PC-3 (cell line): ENCODE measurements around the gene TGFB3. TPM values are rescaled to one million over a fixed set of nuclear protein-coding genes. Genes with fewer than 3 reads are reported as not detected.

Experiments
- ATAC-seq: fragments of 200-7000 bp; cut with Tn5 transposase; 2 replicates; pipeline ENCODE4 v1.9.1; 2020; ENCODE audit warnings: mild to moderate bottlenecking, moderate library complexity
- BruUV-seq: library from RNA; stranded (reverse); fragments of 400-500 nt; replicated peaks from 2 replicates; lab custom pipeline; 2021; lab: Mats Ljungman, UMichigan
- CTCF ChIA-PET: fragments of 300-600 bp; sonication (Branson Sonifier 250); formaldehyde crosslinking; loops from one replicate; lab custom pipeline; 2022; ENCODE audit warnings: antibody characterized with exemption; lab: Charles Lee
- POLR2A ChIA-PET: fragments of 300-600 bp; sonication (Branson Sonifier 250); formaldehyde crosslinking; loops from one replicate; lab custom pipeline; 2022; ENCODE audit warnings: antibody characterized with exemption; ENCODE audit not compliant: unreplicated experiment; lab: Charles Lee
- DNase-seq: peaks from one replicate; pipeline ENCODE4 v3.0.0-alpha.2; 2015
- H2AFZ ChIP-seq: fragments of 300-600 bp; sonication (generic); 2 replicates; pipeline ENCODE4 v1.6.0; 2016; ENCODE audit warnings: antibody characterized with exemption, low read length
- H3F3A ChIP-seq: fragments of 300-600 bp; sonication (generic); one replicate; pipeline ENCODE4 v1.6.0; 2017; ENCODE audit warnings: antibody characterized with exemption, low read length, control low read depth, mild to moderate bottlenecking; ENCODE audit not compliant: unreplicated experiment
- H3K27ac ChIP-seq: fragments of 300-600 bp; sonication (generic); 2 replicates; pipeline ENCODE4 v1.5.1; 2016; ENCODE audit warnings: mild to moderate bottlenecking, low read length
- H3K27me3 ChIP-seq: fragments of 300-600 bp; sonication (generic); 2 replicates; pipeline ENCODE4 v1.6.1; 2016; ENCODE audit warnings: low read length, mixed read lengths
- H3K36me3 ChIP-seq: fragments of 300-600 bp; sonication (generic); 2 replicates; pipeline ENCODE4 v1.6.1; 2016; ENCODE audit warnings: low read depth, mixed run types, low read length, mixed read lengths
- H3K4me1 ChIP-seq: fragments of 300-600 bp; sonication (generic); 2 replicates; pipeline ENCODE4 v1.5.1; 2016; ENCODE audit warnings: low read length; ENCODE audit not compliant: insufficient read depth
- H3K4me2 ChIP-seq: fragments of 300-600 bp; sonication (generic); 2 replicates; pipeline ENCODE4 v1.6.0; 2016; ENCODE audit warnings: low read length
- H3K4me3 ChIP-seq: fragments of 300-600 bp; sonication (generic); 2 replicates; pipeline ENCODE4 v1.5.1; 2016; ENCODE audit warnings: mild to moderate bottlenecking, low read length, mixed read lengths
- H3K79me2 ChIP-seq: fragments of 300-600 bp; sonication (generic); 2 replicates; pipeline ENCODE4 v1.6.1; 2017; ENCODE audit warnings: low read length, mixed read lengths
- H3K9ac ChIP-seq: fragments of 300-600 bp; sonication (generic); 2 replicates; pipeline ENCODE4 v1.6.0; 2016; ENCODE audit warnings: mild to moderate bottlenecking, low read length
- H3K9me2 ChIP-seq: fragments of 300-600 bp; sonication (generic); replicated peaks from 2 replicates; pipeline ENCODE4 v1.6.1; 2016; ENCODE audit warnings: mixed run types, low read length, mixed read lengths
- H3K9me3 ChIP-seq: fragments of 300-600 bp; sonication (generic); 2 replicates; pipeline ENCODE4 v1.6.1; 2016; ENCODE audit warnings: low read length, mixed read lengths
- H4K20me1 ChIP-seq: fragments of 300-600 bp; sonication (generic); 2 replicates; pipeline ENCODE4 v1.6.1; 2016; ENCODE audit warnings: low read length, mixed read lengths
- EZH2 ChIP-seq: fragments of 300-600 bp; sonication (generic); IDR thresholded peaks from one replicate; pipeline ENCODE4 v1.6.1; 2017; ENCODE audit warnings: antibody characterized with exemption, mild to moderate bottlenecking, low read length; ENCODE audit not compliant: unreplicated experiment
- EZH2phosphoT487 ChIP-seq: fragments of 300-600 bp; sonication (generic); IDR thresholded peaks from 2 replicates; pipeline ENCODE4 v1.6.1; 2018; ENCODE audit warnings: mild to moderate bottlenecking, antibody characterized with exemption, low read length, borderline replicate concordance
- intact Hi-C: fragments of 100-400 bp; cut with micrococcal nuclease; formaldehyde crosslinking; loops from 2 replicates; pipeline ENCODE4 v1.9.0; 2023
- total RNA-seq: library from RNA; depleted of rRNA; stranded (reverse); fragments of >200 nt; gene quantifications from 2 replicates; pipeline ENCODE4 v1.2.3, GENCODE V29; 2014
- TF ChIP-seq, protein P1 (sequence below): fragments of 300-600 bp; sonication (generic); conservative IDR thresholded peaks from 2 replicates; pipeline ENCODE4 v1.5.1; 2017; ENCODE audit warnings: antibody characterized with exemption, low read depth, mild to moderate bottlenecking, low read length

Gene TGFB3
- total RNA-seq, 1 experiment from 2014 or later: 10.2 TPM

DNA sequence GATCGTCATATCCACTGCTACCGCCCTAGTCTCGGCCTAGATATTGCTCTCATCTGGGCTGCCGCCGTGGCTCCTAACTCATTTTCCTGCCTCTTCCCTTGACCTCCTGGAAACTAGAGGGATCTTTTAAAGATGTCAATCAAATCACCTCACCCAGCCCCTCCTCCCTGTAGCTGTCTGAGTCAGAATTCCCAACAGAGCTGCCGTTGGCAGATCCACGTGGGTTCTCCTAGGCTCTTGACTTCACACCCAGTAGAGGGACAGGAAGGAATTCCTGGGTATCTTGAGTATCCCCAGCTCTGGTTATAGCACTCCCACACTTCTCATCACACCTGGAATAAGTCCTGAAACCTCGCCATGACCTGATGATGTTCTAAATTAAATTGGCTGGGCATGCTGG is 11.9 kb downstream of the TGFB3 start:
- H3K36me3 ChIP-seq: no peaks in the 10 kb centered on the region
- intact Hi-C loops: no loop called here
- no peaks in the 10 kb centered on the region for H3F3A ChIP-seq
- DNase-seq (peak; percentile 22), ATAC-seq (no peak)
- H3K4me2 ChIP-seq: no peak overlapping the region
- no peak overlapping the region for H3K27ac ChIP-seq
- H3K4me3 ChIP-seq: no peak overlapping the region
- no peaks in the 10 kb centered on the region for H3K4me1 ChIP-seq
- no peaks in the 10 kb centered on the region for H3K9me3 ChIP-seq
- no peak overlapping the region for H3K9ac ChIP-seq
- ChIA-PET POLR2A (no interaction called here), CTCF (no interaction called here)
- TF ChIP-seq EZH2 (no peak), EZH2phosphoT487 (no peak)
- TF ChIP-seq, protein P1, sequence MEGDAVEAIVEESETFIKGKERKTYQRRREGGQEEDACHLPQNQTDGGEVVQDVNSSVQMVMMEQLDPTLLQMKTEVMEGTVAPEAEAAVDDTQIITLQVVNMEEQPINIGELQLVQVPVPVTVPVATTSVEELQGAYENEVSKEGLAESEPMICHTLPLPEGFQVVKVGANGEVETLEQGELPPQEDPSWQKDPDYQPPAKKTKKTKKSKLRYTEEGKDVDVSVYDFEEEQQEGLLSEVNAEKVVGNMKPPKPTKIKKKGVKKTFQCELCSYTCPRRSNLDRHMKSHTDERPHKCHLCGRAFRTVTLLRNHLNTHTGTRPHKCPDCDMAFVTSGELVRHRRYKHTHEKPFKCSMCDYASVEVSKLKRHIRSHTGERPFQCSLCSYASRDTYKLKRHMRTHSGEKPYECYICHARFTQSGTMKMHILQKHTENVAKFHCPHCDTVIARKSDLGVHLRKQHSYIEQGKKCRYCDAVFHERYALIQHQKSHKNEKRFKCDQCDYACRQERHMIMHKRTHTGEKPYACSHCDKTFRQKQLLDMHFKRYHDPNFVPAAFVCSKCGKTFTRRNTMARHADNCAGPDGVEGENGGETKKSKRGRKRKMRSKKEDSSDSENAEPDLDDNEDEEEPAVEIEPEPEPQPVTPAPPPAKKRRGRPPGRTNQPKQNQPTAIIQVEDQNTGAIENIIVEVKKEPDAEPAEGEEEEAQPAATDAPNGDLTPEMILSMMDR: no peak
- no peaks in the 10 kb centered on the region for H3K79me2 ChIP-seq
- no TSS peak for BruUV-seq
- no peak overlapping the region for H2AFZ ChIP-seq
- H4K20me1 ChIP-seq: no peaks in the 10 kb centered on the region
- H3K27me3 ChIP-seq: no peaks in the 10 kb centered on the region
- no peaks in the 10 kb centered on the region for H3K9me2 ChIP-seq

DNA sequence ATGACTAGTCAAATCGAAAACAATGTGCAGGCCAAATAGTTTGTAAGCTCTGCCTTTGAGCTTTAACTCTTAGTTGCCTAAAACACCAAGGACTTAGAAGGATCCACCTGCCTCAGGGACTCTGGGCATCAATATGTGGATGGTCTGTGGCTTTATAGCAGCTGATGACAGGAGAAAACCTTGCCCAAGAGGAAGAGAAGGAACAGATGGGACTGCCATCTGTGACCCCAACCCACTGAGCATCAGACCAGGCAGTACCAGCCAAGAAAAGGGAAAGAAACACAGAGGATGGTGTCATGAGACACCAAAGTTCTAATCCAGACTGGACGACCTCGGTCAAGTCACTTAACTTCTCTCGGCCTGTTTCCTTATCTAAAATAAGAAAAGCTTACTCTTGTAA is 12.7 kb downstream of the TGFB3 start:
- Histone ChIP-seq H3K36me3 (no peaks in the 10 kb centered on the region), H3K4me1 (no peaks in the 10 kb centered on the region), H3K9me2 (no peaks in the 10 kb centered on the region), H3F3A (no peaks in the 10 kb centered on the region), H2AFZ (no peak overlapping the region), H3K9ac (no peak overlapping the region), H3K27ac (no peak overlapping the region), H3K9me3 (no peaks in the 10 kb centered on the region), H3K4me3 (no peak overlapping the region), H3K79me2 (no peaks in the 10 kb centered on the region), H4K20me1 (no peaks in the 10 kb centered on the region), H3K4me2 (no peak overlapping the region), H3K27me3 (no peaks in the 10 kb centered on the region)
- intact Hi-C loops: no loop called here
- CTCF ChIA-PET: no interaction called here
- DNase-seq (no peak), ATAC-seq (no peak)
- TF ChIP-seq EZH2 (no peak), EZH2phosphoT487 (no peak)
- TF ChIP-seq, protein P1: no peak
- POLR2A ChIA-PET: no interaction called here
- no TSS peak for BruUV-seq

DNA sequence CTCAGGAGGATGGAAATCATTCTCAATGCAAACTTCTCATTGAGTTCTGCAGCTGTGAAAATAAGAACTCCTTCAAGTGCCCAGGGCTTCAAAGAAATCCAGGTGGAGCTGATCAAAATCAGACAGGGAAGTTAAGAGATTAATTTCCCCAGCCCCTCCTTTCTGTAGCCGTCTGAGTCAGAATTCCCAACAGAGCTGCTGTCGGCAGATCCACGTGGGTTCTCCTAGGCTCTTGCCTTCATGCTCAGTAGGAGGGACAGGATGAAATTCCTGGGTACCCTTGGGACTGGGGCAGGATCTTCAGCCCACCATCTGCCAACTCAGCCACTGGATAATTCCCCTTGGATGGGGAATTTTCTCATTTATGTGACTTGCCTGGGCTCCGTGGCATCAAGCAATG is 13.3 kb downstream of the TGFB3 start:
- no peak for DNase-seq
- no TSS peak for BruUV-seq

More for the DNA sequence above, 13.3 kb downstream of the TGFB3 start:
- Histone ChIP-seq H3K79me2 (no peaks in the 10 kb centered on the region), H3K9me2 (no peaks in the 10 kb centered on the region), H2AFZ (no peak overlapping the region), H3K36me3 (no peaks in the 10 kb centered on the region), H3K4me2 (no peak overlapping the region), H3K4me3 (no peak overlapping the region), H3K27ac (no peak overlapping the region), H3K9ac (no peak overlapping the region), H4K20me1 (no peaks in the 10 kb centered on the region), H3K9me3 (no peaks in the 10 kb centered on the region), H3F3A (no peaks in the 10 kb centered on the region), H3K27me3 (no peaks in the 10 kb centered on the region), H3K4me1 (no peaks in the 10 kb centered on the region)
- TF ChIP-seq, protein P1: no peak
- TF ChIP-seq EZH2 (no peak), EZH2phosphoT487 (no peak)
- intact Hi-C loops: no loop called here
- CTCF ChIA-PET: no interaction called here
- no peak for ATAC-seq
- POLR2A ChIA-PET: no interaction called here
